ENCODE results near the gene RAD51B. TPM values are rescaled to one million over a fixed set of nuclear protein-coding genes. Genes with fewer than 3 reads are reported as not detected.

RAD51B gene
- total RNA-seq, 1 donor from 2014 or later, result 16.7 TPM

DNA sequence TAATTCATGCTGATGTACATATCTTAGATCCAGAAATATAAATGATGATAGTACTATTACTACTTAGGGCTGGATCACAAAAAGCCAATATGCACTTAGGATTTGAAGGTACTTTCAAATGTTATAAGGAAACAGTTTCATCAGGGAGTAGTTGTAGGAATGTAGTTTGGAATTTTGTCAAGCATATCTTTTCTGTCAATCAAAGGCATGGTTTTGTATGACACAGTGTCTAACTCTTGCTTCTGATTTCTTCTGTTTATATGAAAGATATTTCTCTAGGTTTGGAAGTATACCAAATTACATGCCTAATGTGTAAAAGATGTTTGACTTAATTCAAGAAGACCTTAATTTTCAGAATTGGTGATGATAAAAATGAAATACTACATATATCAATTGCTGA is 135.7 kb downstream of the RAD51B start:
- H3K27ac Mint-ChIP-seq (ENCODE audit: unreplicated experiment), result no peak overlapping the region
- H3K36me3 Mint-ChIP-seq (ENCODE audit: low read depth), result no peaks in the 10 kb centered on the region
- TF ChIP-seq, protein P1, sequence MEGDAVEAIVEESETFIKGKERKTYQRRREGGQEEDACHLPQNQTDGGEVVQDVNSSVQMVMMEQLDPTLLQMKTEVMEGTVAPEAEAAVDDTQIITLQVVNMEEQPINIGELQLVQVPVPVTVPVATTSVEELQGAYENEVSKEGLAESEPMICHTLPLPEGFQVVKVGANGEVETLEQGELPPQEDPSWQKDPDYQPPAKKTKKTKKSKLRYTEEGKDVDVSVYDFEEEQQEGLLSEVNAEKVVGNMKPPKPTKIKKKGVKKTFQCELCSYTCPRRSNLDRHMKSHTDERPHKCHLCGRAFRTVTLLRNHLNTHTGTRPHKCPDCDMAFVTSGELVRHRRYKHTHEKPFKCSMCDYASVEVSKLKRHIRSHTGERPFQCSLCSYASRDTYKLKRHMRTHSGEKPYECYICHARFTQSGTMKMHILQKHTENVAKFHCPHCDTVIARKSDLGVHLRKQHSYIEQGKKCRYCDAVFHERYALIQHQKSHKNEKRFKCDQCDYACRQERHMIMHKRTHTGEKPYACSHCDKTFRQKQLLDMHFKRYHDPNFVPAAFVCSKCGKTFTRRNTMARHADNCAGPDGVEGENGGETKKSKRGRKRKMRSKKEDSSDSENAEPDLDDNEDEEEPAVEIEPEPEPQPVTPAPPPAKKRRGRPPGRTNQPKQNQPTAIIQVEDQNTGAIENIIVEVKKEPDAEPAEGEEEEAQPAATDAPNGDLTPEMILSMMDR (conservative IDR thresholded peaks at IDR 0.05), result no peak
- H3K9me3 Mint-ChIP-seq, result peaks cover 7% of the 10 kb centered on the region
- no peaks in the 10 kb centered on the region for H3K27me3 Mint-ChIP-seq (ENCODE audit: low read depth)
- H3K4me1 Mint-ChIP-seq, result no peaks in the 10 kb centered on the region
- no peak for DNase-seq (ENCODE audit: low read depth, low spot score)
- no peak overlapping the region for H3K4me3 Mint-ChIP-seq

DNA sequence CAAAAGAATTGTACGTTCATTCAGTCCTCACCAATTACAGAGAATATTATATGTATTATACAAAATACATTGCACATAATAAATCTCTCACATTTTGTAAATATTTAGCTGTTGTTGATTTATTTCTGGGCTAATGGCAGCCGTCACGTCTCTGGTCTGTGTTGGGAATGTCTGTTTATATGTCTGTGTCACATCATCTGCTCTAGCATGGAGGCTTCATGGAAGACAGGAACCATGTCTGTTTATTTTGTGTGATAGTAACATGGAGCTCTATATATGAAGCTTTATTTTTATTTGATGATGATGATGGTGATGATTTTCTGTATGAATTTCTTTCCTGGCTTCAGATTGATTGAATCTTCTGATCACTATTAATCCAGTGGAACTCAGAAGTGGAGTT is 138.4 kb downstream of the RAD51B start:
- Mint-ChIP-seq H3K36me3 (ENCODE audit: low read depth) (no peaks in the 10 kb centered on the region), H3K27ac (ENCODE audit: unreplicated experiment) (no peak overlapping the region), H3K9me3 (peaks cover 3% of the 10 kb centered on the region)

DNA sequence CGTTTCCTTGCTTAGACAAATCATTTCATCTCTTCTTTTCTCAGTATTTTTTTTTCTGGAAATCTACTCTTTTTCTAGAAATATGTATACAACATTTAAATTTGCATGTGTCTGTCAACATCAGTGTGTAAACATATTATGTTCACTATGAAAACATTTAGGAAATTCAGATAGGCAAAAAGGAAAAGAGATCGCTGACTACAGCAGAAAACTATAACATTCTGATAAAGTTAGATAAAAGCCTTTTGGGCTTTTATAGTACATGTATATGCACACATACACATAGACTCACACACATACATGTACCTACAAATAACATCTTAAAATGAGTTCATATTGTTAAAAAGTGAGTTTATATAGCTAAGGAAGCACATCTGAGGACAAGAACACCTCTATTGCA is 142.1 kb downstream of the RAD51B start:
- no peaks in the 10 kb centered on the region for H3K27me3 Mint-ChIP-seq (ENCODE audit: low read depth)
- peaks cover 7% of the 10 kb centered on the region for H3K4me1 Mint-ChIP-seq
- TF ChIP-seq, protein P1 (conservative IDR thresholded peaks at IDR 0.05), result no peak
- H3K9me3 Mint-ChIP-seq, result peaks cover 3% of the 10 kb centered on the region
- H3K36me3 Mint-ChIP-seq (ENCODE audit: low read depth), result peaks cover 2% of the 10 kb centered on the region
- H3K27ac Mint-ChIP-seq (ENCODE audit: unreplicated experiment), result no peak overlapping the region
- no peak overlapping the region for H3K4me3 Mint-ChIP-seq
- DNase-seq (ENCODE audit: low read depth, low spot score), result no peak

More for the DNA sequence above, 138.4 kb downstream of the RAD51B start:
- Mint-ChIP-seq H3K27me3 (ENCODE audit: low read depth) (no peaks in the 10 kb centered on the region), H3K4me3 (no peak overlapping the region), H3K4me1 (no peaks in the 10 kb centered on the region)
- TF ChIP-seq, protein P1 (conservative IDR thresholded peaks at IDR 0.05), result no peak
- no peak for DNase-seq (ENCODE audit: low read depth, low spot score)

DNA sequence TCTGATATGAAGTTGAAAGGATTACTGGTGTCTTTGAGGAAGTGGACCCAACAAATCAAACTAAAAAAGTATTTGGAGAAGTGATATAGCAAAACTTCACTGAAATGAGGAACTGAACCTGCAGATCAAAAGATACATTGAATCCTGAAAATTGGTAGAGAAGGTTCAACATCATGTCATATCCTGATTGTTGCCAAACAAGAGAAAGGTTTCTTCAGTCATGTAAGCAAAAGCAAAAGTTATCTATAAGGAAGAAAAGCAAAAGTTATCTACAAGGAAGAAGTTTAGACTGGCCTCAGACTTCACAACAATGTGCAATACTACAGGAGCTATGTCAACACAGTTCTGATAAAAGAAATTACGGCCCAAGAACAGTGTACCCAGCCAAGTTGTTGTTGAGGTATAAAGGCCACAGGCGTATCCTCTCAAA is 142.7 kb downstream of the RAD51B start:
- Mint-ChIP-seq H3K9me3 (no peaks in the 10 kb centered on the region), H3K36me3 (ENCODE audit: low read depth) (peaks cover 2% of the 10 kb centered on the region), H3K27ac (ENCODE audit: unreplicated experiment) (no peak overlapping the region), H3K4me3 (no peak overlapping the region), H3K27me3 (ENCODE audit: low read depth) (no peaks in the 10 kb centered on the region), H3K4me1 (peaks cover 7% of the 10 kb centered on the region)
- DNase-seq (ENCODE audit: low read depth, low spot score), result no peak
- TF ChIP-seq, protein P1 (conservative IDR thresholded peaks at IDR 0.05), result no peak

DNA sequence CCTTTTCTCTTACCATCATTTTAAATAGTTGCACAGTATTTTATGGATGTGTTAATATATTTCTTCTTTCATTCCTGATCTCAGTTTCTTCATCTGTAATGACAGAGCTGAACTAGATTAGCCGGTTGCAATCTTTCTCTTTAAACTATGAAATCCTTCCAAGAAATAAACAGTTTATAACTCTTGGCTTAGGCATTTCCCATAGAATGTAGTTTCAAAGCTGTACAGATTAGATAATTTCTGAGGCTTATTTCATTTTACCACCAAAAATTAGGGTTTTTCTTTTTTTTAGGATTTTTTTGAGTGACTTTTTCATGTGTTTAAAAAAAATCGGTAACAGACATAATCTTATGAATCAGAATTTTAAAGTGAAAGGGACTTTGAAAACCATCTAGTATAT is 144.0 kb downstream of the RAD51B start:
- Mint-ChIP-seq H3K9me3 (no peaks in the 10 kb centered on the region), H3K27me3 (ENCODE audit: low read depth) (no peaks in the 10 kb centered on the region), H3K4me1 (peaks cover 7% of the 10 kb centered on the region), H3K27ac (ENCODE audit: unreplicated experiment) (no peak overlapping the region), H3K36me3 (ENCODE audit: low read depth) (peaks cover 5% of the 10 kb centered on the region), H3K4me3 (no peak overlapping the region)
- TF ChIP-seq, protein P1 (conservative IDR thresholded peaks at IDR 0.05), result no peak
- DNase-seq (ENCODE audit: low read depth, low spot score), result no peak
